Right renal pelvis (tissue), 4 donors: ENCODE results near the gene P2RY8. TPM values are rescaled to one million over a fixed set of nuclear protein-coding genes. Genes with fewer than 3 reads are reported as not detected.
"Not testable (repeated sequence)": the region's sequence is repeated elsewhere in the genome, so short reads cannot be mapped to it uniquely, and the experiment has no call there.

Experiments used
- DNase-seq, 4 donors: peaks; one replicate each; pipeline ENCODE4 v3.0.0-alpha.2; 2013; ENCODE audit warnings: low read depth in 4 of 4, low spot score in 3 of 4, missing footprints in 1 of 4
- polyA plus RNA-seq, 4 donors: library from polyadenylated mRNA; unstranded; fragments of 120-200 nt; gene quantifications; one replicate each; pipeline ENCODE4 v1.2.1, GENCODE V29; 2013; ENCODE audit not compliant: insufficient read length in 4 of 4

Gene P2RY8
- polyA plus RNA-seq, 4 donors = 1.1 to 1.7 (median 1.3) TPM

DNA sequence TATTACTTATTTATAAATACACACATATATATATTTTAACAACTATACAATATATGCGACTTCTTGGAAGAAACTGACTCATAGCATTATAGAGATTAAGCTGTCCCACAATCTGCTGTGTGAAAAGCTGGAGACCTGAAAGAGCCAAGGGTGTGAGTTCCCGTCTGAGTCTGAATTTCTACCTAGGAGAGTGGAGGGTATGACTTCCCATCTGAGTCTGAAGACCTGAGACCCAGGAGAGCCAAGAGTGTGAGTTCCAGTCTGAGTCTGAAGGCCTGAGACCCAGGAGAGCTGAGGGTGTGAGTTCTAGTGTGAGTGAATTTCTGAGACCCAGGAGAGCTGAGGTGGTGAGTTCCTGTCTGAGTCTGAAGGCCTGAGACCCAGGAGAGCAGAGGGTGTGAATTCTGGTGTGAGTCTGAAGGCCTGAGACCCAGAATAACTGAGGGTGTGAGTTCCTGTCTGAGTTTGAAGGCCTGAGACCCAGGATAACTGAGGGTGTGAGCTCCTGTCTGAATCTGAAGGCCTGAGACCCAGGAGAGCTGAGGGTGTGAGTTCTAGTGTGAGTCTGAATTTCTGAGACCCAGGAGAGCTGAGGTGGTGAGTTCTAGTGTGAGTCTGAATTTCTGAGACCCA is 8.9 kb upstream of the P2RY8 start:
- DNase-seq = no peak

DNA sequence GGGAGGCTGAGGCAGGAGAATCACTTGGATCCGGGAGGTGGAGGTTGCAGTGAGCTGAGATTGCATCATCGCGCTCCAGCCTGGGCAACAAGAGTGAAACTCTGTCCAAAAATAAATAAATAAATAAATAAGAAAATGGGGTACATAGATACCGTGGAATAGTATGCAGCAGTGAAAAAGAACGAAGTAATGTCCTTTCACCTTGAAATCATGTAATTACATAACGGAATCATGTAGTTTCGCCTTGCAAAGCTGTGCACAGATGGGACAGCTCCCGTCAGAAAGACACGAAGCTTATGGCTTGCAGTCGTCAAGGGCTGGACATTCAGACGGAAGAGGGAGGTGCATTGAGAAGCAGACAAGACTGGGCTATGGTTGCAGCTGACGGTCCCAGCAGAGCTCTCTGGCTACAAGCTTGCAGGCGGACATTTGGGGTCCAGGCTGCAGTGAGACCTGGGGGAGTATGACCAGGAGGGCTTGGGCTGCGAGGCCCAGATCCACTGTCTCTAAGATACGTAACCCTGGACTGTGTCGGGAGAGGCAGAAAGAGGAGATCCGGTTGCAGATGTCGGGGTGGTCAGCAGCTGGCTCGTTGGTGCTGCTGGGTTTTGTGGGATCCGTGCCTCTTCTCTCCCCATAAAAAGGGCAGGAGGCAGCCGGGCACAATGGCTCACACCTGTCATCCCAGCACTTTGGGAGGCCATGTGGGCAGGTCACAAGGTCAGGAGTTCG is 6.2 kb upstream of the P2RY8 start:
- no peak for DNase-seq

DNA sequence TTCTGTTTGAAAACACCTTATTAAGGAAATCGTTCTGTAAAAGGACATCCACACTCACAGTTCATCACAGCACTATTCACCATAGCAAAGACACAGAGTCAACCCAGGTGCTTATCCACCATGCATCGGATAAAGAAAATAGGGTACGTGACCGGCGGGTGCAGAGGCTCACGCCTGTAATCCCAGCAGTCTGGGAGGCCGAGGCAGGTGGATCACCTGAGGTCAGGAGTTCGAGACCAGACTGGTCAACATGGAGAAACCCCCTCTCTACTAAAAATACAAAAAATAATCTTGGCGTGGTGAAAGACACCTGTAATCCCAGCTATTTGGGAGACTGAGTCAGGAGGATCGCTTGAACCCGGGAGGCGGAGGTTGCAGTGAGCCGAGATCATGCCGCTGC is 2.2 kb upstream of the P2RY8 start:
- DNase-seq = not testable (repeated sequence)

DNA sequence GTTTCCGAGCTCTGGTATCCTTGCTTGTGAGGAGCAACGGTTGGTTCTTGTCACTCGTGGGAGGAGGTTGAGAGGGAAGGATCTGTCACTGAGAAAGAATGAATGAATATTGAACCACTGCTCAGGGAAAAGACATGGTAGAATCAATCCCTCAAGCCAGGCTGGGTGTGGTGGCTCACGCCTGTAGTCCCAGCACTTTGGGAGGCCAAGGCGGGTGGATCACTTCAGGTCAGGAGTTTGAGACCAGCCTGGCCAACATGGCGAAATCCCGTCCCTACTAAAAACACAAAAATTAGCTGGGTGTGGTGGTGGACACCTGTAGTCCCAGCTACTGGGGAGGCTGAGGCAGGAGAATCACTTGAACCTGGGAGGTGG is 718 bp upstream of the P2RY8 start:
- not testable (repeated sequence) for DNase-seq

DNA sequence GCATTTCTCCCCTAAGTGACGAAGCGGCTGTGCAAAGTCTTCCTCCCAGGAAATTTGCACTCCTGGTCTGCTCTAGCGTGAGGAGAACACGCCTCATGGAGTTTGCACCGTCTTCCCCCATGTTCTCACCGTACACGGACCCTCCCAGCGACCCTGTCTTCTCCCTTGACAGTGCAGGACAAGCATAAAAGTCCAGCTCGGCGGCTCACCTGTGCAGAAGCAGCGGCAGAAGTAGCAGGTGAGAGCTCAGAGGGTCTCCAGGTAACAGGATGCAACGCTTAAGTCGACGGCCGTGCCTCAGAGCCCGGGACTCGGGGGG is 314 bp downstream of the P2RY8 start:
- DNase-seq = no peak

DNA sequence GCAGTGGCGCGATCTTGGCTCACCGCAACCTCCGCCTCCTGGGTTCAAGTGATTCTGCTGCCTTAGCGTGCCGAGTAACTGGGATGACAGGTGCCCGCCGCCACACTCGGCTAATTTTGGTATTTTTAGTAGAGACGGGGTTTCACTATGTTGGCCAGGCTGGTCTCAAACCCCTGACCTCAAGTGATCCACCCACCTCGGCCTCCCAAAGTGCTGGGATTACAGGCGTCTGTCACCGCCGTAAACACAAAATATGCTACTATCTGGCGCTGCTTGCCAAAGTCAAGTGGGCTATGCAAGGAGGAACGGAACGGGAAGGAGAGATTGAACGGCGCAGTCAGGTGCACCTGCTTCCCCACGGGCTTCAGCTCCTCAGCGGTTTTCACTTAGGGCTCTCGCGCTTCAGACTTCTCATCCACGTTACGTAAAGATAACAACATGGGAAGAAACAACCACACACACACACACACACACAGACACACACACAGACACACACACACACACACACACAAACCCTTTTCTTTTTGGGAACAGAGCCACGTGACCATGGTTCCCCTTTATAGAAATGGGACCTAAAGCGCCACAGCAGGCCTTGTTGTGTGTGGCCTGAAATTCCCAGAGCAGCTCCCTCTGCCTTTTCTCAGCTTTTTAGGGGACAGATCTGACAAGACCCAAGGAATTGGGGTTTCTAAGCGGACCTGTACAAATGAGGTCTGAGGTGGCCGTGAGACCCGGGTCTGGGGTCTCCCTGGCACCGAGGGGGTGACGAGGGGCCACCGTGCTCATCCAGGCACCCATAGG is 1.5 kb downstream of the P2RY8 start:
- no peak for DNase-seq

DNA sequence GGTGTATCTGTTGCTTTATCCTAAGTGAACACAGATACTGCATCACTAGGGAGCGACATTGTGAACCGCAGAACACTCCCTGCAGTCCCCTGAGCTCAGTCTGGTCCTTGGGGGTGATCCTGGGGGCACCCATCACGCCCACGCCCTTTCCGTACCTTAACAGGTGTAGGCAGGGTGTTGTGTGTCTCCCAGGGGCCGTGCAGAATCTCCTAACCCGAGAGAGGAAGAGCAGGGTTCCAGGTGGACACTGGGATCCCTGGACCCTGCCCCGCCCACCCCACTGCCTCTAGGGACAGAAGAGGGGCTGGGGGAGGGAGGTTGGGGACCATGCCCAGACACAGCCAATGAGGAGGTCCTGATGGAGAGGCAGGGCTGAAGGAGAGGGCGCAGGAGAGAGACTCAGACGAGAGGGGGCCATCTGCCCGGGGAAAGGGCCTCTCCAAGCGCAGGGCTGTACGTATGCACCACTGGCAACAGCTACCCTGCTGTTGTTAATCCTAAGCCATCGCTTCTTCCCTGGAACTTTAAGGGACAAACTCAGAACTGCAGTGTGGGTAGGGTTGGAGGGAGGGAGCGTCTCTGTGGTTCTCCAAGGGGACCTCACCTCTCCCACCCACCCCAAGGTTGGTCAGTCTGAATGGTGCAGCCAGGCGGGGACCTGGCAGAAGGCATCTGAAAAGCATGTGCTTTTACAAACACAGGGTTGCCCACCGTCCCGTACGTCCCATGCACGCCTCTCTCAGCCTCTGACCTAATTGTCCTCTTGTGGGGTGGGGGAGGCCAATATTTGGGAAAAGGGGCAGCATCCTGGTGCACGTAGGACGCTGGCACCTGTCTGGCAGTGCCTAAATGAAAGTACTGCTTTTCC is 2.5 kb downstream of the P2RY8 start:
- no peak for DNase-seq

DNA sequence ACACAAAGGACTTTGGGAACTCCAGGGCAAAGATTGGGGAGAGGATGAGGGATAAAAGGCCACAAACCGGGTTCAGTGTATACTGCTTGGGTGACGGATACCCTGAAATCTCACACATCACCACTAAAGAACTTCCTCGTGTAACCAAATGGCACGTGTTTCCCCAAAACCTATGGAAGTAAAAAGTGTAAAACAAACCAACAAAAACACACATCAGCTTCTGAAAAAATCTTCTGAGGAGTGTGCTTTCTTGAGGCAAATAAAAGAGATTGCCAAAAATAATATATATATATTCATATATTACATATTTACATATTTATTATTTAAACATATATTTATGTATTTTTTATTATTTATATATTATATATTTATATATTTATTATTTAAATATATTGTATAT is 3.9 kb downstream of the P2RY8 start:
- no peak for DNase-seq

DNA sequence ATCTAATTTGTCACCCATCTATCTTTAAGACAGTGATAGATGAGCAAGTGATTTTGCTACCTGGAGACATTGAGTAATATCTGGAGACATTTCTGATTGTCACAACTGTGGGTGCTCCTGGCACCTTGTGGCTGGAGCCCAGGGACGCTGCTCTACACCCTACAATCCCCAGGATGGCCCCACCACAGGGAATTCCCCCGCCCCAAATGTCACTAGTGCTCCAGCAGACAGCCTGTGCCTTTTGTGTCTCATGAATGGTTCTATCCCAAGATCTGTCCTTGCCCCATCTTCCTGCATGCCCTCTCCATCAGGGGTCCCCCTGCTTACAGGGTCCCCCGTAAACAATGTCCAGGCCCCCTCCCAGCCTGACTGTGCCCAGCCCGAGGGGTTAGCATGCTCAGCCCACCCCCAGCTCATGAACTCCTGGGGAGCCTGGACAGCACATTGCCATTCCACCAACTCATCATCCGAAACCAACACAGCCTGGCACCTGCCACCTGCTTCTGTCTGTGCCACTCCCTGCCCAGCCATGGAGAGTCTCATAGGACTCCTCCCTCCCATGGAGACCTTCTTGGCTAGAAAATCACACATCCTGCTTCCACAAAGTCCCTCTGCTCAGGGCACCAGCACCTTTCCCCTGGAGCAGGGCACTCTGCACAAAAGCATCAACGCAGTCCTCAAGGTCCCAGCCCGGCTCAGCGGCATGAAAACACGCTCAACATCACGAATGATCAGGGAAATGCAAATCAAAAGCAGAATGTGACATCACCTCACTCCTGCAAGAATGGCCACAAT is 5.7 kb downstream of the P2RY8 start:
- no peak for DNase-seq

DNA sequence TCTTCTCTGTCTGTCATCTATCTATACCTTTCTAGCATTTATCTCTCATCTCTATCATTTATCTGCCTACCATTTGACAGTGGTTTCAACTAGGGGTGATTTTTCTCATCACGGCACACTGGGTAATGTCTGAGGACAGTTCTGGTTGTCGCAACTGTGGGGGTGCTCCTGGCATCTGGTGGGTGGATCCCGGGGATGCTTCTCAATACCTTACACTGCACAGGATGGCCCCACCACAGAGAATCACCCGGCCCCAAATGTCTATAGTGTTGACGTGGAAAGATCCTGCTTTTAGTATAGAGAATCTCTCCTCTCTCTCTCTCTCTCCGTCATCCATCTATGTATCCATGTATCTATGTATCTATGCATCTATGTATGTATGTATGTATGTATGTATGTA is 7.2 kb downstream of the P2RY8 start:
- DNase-seq = no peak

DNA sequence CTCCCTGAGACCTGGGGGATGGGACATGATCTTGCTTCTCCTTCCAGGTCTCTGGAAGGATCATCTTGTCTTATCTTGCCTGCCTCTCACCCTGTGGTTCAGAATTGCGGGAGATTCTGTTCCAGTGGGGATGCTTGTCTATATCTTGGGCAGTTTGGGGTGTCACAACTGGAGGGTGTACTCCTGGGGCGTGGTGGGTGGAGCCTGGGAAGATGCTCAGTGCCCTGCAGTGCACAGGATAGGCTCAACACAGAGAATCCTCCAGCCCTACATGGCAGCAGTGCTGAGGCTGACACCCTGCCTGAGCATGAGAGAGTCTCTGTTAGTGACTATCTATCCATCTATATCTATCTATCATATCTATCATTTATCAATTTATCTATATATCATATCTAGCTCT is 7.7 kb downstream of the P2RY8 start:
- DNase-seq = no peak

DNA sequence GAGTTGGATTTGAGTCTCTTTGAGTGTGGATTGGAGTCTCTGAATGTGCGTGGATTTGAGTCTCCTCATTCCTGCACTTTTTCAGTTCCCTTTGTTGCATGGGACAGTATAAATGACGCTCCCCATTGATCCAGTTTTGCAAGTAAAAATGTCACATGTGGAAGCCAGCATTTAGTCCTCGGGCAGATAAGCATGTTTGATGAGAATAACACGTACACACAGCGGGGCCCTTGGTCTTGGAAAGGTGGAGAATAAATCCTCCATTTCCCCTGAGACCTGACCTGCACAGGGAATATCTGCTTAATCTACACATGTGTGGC is 8.1 kb downstream of the P2RY8 start:
- DNase-seq = no peak

DNA sequence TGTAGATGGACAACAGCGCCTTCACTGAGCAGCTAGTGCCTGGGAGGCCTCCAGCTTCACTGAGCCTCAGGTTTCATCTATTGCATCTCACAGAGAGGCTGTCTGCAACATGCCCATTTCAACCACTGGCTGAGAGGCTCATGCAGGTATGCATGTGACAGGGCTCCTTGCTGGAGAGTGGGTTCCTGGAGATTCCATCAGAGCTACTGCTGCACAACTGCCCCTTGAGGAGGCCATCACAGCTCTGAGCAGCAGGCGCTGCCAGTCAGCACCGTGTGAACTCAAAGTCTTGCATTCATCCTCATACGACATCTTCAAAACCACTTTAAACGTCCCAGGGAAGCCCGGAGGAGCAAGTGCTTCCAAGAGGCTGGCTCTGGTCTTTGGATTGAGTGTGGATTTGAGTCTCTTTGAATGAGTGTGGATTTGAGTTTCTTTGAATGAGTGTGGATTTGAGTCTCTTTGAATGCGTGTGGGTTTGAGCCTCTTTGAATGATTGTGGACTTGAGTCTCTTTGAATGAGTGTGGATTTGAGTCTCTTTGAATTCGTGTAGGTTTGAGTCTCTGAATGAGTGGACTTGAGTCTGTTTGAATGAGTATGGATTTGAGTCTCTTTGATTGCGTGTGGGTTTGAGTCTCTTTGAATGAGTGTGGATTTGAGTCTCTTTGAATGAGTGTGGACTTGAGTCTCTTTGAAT is 8.7 kb downstream of the P2RY8 start:
- no peak for DNase-seq

DNA sequence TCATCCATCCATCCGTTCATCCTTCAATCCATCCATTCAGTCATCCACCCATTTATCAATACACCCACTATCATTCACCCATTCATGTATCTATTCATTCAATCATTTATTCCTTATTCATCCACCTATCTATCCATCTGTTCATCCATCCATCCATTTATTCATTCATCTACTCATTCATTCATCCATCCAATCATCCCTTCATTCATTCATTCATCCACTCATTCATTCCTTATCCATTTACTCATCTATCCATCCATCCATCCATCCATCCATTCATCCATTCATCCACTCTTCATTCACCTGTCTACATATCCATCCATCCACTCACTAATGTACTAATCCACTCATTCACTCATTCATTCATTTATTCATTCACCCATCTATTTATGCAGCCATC is 9.5 kb downstream of the P2RY8 start:
- no peak for DNase-seq

DNA sequence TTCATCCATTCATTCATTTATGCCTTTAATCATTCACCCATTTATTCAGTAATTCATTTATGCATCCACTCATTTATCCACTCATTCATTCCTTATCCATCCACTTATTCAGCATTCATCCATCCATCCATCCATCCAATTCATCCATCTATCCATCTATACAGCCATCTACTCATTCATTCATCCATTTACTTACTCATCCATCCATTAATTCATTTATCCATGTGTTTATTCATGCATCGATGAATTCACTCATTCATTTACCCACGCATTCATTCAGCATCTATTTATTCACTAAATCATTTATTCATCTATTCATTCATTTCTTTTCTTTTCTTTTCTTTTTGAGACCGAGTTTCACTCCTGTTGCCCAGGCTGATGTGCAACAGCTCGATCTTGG is 10.4 kb downstream of the P2RY8 start:
- DNase-seq = no peak

DNA sequence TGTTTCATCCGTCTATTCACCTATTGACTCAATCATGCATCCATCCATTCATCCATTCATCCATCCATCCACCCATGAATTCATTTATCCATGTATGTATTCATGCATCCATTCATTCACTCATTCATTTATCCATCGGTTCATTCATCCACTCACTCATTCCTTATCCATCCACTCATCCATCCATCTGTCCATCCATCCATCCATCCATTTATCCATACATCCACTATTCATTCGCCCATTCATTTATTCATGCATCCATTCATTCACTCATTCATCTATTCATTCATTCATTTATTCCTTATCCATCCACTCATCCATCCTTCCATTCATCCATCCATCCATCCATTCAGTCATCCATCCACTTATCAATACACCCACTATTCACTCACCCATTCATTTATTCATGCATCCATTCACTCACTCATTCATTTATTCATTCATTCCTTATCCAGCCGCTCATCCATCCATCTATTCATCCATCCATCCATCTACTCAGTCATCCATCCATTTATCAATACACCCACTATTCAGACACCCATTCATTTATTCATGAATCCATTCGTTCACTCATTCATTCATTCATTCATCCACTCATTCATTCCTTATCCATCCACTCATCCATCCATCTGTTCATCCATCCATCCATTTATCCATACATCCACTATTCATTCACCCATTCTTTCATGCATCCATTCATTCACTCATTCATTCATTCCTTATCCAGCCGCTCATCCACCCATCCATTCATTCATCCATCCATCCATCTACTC is 11.2 kb downstream of the P2RY8 start:
- no peak for DNase-seq

DNA sequence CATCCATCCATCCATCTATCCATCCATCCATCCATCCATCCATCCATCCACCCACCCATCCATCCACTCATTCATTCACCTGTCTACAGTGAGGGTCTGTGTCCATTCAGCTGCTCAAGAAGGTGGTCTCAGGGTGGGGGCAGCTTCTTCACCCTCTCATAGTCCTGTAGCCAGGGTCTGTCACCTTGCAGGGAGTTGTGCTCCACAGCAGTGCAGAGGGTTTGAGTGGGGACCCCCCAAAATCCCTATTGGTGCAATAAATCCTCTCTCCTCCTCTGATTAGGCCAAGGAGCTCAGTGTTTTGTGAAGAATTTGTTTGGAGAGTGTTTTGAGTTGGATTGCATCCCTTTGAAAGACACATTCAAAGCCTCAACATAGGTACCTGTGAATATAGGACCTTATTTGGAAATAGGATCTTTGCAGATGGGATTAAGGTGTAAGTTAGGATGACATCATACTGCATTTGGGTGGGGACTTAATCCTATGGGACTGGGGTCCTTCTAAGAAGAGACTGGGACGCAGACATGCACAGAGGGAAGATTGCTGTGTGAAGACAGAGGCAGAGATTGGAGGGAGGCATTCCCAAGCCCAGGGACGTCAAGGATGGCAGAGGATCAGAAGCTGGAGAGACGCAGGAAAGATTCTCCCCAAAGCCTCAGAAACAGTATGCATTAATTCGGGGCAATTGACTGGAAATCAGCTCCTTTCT is 12.0 kb downstream of the P2RY8 start:
- DNase-seq = no peak

DNA sequence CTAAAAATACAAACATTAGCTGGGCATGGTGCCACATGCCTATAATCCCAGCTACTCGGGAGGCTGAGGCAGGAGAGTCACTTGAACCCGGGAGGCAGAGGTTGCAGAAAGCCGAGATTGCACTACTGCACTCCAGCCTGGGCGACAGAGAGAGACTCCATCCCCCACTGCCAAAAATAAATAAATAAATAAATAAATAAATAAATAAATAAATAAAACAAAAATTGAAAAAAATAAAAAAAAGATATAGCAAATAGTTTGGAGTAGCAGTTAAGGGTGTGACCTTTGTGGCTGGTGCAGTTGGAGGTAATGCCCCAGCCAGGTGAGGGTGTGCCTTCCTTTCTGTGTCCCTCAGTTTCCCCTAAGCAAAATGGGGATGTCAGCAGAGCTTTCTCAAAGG is 14.1 kb downstream of the P2RY8 start:
- not testable (repeated sequence) for DNase-seq
